SK-N-SH treated with all-trans-retinoic acid at 6 μM for 48 hours (cell line): ENCODE data around the gene CDON.

Experiments
- ARNTL ChIP-seq: fragments of 450-650 bp; formaldehyde crosslinking; IDR thresholded peaks from 2 replicates; pipeline ENCODE4 v1.5.0; 2020; ENCODE audit warnings: low read depth, mild to moderate bottlenecking, moderate library complexity, borderline replicate concordance
- CSDC2 ChIP-seq: fragments of 250-450 bp; sonication (Bioruptor Pico); IDR thresholded peaks from 2 replicates; pipeline ENCODE4 v1.5.0; 2020; ENCODE audit warnings: mild to moderate bottlenecking, moderate library complexity
- OSR1 ChIP-seq: fragments of 250-450 bp; sonication (Bioruptor Pico); IDR thresholded peaks from 2 replicates; pipeline ENCODE4 v1.8.0; 2022; ENCODE audit warnings: moderate library complexity, mild to moderate bottlenecking, inconsistent platforms
- ZC3H10 ChIP-seq: fragments of 250-450 bp; sonication (Bioruptor Pico); IDR thresholded peaks from 2 replicates; pipeline ENCODE4 v1.5.1; 2021; ENCODE audit warnings: mild to moderate bottlenecking, moderate library complexity
- ZFP30 ChIP-seq: fragments of 450-650 bp; formaldehyde crosslinking; IDR thresholded peaks from 2 replicates; pipeline ENCODE4 v1.5.0; 2022; ENCODE audit warnings: mild to moderate bottlenecking, moderate library complexity
- ZNF565 ChIP-seq: fragments of 450-650 bp; formaldehyde crosslinking; conservative IDR thresholded peaks from 2 replicates; pipeline ENCODE4 v1.5.0; 2020; ENCODE audit warnings: low read depth, mild to moderate bottlenecking, moderate library complexity
- ZNF70 ChIP-seq: fragments of 450-650 bp; formaldehyde crosslinking; IDR thresholded peaks from 2 replicates; pipeline ENCODE4 v1.5.0; 2020; ENCODE audit warnings: mild to moderate bottlenecking, moderate library complexity
- ZNF8 ChIP-seq: fragments of 450-650 bp; formaldehyde crosslinking; IDR thresholded peaks from 2 replicates; pipeline ENCODE4 v1.5.0; 2020; ENCODE audit warnings: mild to moderate bottlenecking, moderate library complexity

- TF ChIP-seq ZNF8, result no peak
- TF ChIP-seq ZC3H10 (CRISPR knock-in tag), result no peak
- TF ChIP-seq ZFP30 (CRISPR knock-in tag), result no peak
- peak; percentile 76 for TF ChIP-seq ZNF70 (CRISPR knock-in tag)
- TF ChIP-seq OSR1 (CRISPR knock-in tag), result no peak
- no peak for TF ChIP-seq CSDC2 (CRISPR knock-in tag)
- TF ChIP-seq ZNF565 (CRISPR knock-in tag), result no peak
- TF ChIP-seq ARNTL (CRISPR knock-in tag), result no peak
Measured at GRCh38 chr11:125943661-125944349, 118.9 kb downstream of the CDON start.
